ENCODE results near the gene SEMA6A.

The SEMA6A gene

DNA sequence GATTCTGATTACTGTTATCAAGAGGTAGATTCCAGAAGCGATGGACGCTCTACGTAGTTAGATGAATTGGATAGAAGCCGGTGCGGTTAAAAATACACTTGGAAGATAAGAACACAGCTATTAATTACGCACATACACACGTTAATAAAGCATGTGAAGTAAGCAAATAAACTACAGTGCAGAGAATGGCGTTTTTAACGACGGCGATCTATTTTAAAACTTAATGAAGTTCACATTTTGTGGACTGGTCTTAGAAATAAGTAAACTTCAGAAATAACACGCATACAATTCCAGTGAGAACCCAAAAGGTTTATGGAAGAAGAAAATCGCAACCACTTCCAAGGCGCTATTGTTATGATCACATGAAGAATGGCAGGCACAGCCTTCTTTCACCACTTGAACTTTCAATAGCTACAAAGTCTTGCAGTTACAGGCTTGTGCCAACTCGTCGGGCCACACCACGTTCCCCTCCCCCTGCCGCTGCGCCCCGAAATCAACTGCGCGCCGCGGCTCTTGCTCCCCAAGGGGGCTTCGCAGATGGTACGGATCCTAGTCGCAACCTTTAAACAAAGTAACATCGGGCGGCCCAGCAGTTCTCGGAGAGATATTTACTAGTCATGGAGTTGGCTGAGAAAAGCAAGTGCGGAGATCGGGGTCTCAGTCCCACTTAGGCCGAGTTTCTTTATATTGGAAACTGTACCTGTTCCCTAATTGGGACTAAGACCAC, 866 bp upstream of the SEMA6A start:
- DNase-seq, result no peak

DNA sequence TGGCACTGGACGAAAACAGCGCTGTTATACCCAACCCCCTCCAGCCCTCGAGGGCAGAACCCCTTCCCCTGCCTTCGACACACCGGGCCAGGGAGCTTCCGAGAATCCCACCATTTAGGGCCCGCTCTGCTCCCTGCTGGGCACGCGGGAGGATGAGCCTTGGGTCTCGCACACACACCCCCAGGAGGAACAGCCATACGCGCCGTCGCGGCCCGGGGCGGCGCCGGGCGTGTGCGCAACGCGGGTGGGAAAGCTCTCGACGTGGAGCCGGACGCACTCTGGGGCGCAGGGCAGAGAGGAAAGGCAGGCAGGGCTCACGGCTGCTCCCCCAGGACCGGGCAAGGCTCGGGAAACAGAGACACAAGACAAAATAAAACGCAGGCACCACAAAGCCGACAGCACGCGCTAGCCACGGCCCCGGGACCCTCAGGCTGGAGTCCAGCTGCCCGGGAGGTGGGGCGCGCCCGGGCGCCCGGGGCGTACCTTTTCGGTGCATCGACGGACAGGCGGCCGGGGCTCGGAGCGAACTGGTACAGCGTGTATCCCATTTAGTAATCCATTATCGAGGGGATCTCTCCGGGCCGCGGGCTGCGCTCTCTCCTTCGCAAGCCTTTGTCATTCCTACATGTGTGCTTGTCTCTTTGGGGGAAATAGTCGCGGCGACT, 789 bp downstream of the SEMA6A start:
- no peak for DNase-seq

GRCh38 chr5:116573279-116573701, 1.3 kb downstream of the SEMA6A start:
- DNase-seq, result no peak

DNA sequence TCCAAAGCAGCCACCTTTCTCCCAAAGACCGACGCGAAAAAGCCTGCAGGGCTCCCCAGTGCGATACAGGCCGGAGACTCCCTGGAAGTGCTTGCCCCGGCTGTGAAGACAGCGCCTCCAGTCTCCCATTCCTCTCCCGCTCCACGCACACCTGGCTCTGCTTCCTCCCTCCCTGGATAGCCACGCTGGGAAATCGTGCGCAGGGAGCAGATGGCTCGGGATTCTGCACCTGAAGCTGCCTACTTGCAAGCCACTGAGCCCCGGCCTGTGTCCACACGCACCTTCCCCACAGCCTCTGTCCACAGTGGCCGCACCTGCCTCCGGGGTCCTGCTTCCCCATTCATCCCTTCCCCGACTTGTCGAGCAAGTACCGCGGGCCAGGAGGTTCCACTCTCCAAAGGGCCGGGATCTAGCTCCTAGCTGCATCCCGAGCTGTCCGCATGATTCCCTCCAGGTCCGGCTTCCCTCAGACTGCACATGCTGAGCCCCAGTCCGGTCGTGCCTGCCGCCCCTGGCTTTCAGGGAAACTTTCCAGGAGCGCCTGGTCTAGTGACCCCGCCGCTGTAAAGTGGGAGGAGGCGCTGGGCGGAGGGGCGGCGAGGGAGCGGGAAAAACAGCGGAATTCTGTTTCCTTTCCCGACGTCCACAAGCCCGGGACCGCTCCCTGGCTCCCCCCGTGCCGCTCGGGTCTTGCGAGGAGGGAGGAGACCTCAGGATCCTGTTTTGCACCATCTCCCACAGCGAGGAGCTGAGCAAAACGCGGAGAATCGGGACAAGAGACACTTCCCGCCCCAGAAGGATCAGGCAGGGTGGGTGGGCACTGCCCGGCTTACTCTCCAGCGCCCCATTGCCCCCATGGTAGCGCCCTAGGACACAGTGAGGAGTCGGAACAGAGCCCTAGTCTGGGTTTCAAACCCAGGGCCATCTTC, 2.0 kb downstream of the SEMA6A start:
- no peak for DNase-seq

- no peak for DNase-seq
Measured at GRCh38 chr5:116571568-116572349, 2.9 kb downstream of the SEMA6A start.

- DNase-seq, result no peak
Measured at GRCh38 chr5:116569999-116570398, 4.6 kb downstream of the SEMA6A start.

DNA sequence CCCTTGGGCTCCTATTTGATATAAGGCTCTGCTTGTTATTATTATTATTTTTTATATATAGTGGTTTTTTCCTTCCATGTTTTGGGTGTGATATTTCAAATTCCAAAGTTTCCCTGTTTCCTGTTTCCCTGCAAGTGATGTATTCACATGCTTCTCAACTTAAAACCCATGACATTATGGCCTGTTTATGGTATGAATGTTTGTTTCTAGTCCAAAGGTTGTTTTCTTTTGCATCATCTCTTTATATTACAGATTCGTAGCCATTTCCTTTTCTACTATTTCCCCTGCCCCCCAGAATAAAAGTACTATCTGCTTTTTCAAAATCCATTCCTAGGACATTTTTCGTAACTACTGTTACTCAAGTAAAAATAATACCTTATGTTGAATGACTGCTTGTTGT, 7.5 kb downstream of the SEMA6A start:
- no peak for DNase-seq

GRCh38 chr5:116566251-116566650, 8.4 kb downstream of the SEMA6A start:
- no peak for DNase-seq

- DNase-seq, result no peak
Measured at GRCh38 chr5:116564756-116565490, 9.7 kb downstream of the SEMA6A start.

DNA sequence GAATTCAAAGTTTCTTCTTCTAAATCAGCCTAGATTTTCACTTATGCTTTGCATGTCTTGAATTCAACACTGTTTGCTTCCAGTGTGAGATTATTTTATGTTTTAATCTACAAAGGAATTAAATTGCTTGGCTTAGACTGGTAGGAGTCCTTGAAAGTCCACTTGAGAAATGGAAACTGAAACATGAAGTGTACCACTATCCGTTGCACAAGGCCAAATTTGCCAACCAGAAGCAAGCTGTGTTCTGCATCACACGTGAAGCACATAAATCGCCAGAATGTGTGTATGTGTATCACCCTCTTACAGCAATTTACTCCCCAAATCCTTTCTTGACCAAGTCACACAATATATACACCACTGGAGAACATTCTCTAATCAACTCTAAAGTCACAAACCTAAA, 10.3 kb downstream of the SEMA6A start:
- no peak for DNase-seq

DNA sequence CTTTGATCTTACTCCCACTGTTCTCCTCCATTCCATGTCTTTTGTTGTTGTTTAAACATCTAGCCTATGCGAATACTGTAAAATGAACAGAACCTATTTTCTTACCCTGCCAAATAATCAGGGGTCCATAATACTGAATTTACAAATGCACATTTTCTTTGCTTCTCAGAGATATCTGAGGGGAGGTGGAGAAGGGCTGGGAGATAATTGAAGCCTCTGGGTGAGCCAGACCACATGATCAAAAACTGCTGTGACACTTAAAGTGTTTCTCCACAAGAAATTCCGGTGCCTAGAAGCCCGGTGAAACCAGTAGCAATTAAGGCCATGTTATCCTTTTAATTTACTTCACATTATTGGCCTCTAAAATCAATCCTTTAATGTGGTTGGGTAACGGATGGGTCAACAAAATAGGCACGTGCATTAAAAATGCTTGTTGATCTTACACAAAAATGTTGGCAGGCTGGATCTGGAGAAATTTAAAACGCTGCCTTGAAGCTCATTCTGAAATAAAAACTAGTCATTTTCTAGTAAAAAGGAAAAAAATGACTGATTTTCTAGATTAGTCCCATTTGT, 10.8 kb downstream of the SEMA6A start:
- DNase-seq, result no peak

- no peak for DNase-seq
Measured at GRCh38 chr5:116562669-116563068, 12.0 kb downstream of the SEMA6A start.

GRCh38 chr5:116561658-116562057, 13.0 kb downstream of the SEMA6A start:
- DNase-seq, result no peak

GRCh38 chr5:116559673-116560164, 14.9 kb downstream of the SEMA6A start:
- no peak for DNase-seq

DNA sequence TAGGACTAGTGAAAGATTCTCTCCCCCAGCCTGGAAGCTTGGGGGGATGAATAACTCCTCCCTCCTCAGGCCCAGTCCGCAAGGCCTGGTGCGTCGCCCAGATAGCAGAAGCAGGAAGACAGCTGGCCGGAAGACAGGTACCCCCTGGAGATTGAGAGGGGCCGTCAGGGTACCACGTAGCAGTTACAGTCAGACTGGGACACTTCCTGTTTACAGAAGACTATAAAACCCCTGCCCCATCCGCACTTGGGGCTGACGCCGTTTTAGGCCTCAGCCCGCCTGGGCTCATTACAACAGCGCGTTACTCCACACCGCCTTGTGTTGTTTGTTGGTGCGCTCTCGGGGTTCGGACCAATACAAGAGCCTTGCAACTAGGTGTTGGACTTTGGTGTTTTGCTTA, 15.4 kb downstream of the SEMA6A start:
- no peak for DNase-seq

DNA sequence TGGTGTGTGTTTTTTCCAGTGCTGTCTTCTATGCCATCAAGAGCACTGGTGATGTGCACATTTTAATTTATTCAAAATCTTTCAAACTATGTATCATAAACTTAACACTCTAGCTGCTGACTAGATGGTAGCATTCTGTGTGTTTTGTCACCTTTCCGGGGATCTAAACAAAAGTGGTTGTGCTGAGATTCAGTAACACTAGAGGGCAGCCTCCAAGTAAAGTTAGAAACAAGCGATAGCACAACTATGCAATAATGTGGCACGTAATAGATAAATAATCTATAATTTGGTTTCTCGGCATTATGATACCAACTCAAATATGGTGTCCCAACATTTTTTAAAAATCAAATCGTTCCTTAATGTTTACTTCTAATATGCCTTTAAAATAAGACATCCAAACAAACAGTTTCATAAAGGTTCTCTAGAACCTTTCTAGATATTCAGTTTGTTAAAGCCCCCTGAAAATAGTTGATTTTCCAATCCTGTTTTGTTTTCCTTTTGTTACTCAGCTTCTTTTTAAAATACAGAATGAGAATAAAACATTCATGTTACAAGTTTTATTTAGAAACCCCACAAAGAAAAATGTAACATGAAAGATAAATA, 16.9 kb downstream of the SEMA6A start:
- no peak for DNase-seq

- DNase-seq, result no peak
Measured at GRCh38 chr5:116554764-116555163, 19.9 kb downstream of the SEMA6A start.

GRCh38 chr5:116553366-116553765, 21.3 kb downstream of the SEMA6A start:
- DNase-seq, result no peak

GRCh38 chr5:116550082-116550481, 24.5 kb downstream of the SEMA6A start:
- no peak for DNase-seq

GRCh38 chr5:116546743-116547124, 27.9 kb downstream of the SEMA6A start:
- DNase-seq, result no peak
